Ovary (tissue), 9 donors: ENCODE data around the gene VDAC2. TPM values are rescaled to one million over a fixed set of nuclear protein-coding genes. Genes with fewer than 3 reads are reported as not detected.
"Not testable (repeated sequence)": the region's sequence is repeated elsewhere in the genome, so short reads cannot be mapped to it uniquely, and the experiment has no call there.

ENCODE experiments used
- DNase-seq, 5 donors: peaks; one replicate each; pipeline ENCODE4 v3.0.0-alpha.2; 2019 to 2020
- H3K27ac ChIP-seq, 2 donors: fragments of 200-600 bp; one replicate each; pipeline versions ENCODE4 v1.5.1 to v1.8.0; 2019 to 2022
- H3K27me3 ChIP-seq: fragments of 200-600 bp; one replicate; pipeline ENCODE4 v1.8.0; 2022
- H3K36me3 ChIP-seq: fragments of 200-600 bp; sonication (generic); one replicate; pipeline ENCODE4 v1.5.1; 2019
- H3K4me1 ChIP-seq: one replicate; pipeline ENCODE4 v1.8.1; 2013; ENCODE audit warnings: mild to moderate bottlenecking, moderate library complexity; ENCODE audit not compliant: insufficient read depth
- H3K4me3 ChIP-seq: fragments of 200-600 bp; sonication (generic); one replicate; pipeline ENCODE4 v1.5.1; 2017
- H3K9me3 ChIP-seq, 2 donors: fragments of 200-600 bp in 1 of 2; sonication (generic) in 1 of 2; one replicate each; pipeline versions ENCODE4 v1.5.1 to v1.8.1; 2013 to 2019; ENCODE audit warnings: mild to moderate bottlenecking in 1 of 2, moderate library complexity in 1 of 2
- CTCF ChIP-seq, 3 donors: fragments of 450-650 bp in 2 of 3; fragments of 200-600 bp in 1 of 3; IDR thresholded peaks; one replicate each; pipeline versions ENCODE4 v1.5.1 to v1.8.0; 2016 to 2022; ENCODE audit warnings: antibody characterized with exemption in 3 of 3, mild to moderate bottlenecking in 1 of 3
- EP300 ChIP-seq: sonication (generic); formaldehyde crosslinking; IDR thresholded peaks from one replicate; pipeline ENCODE4 v1.6.1; 2017; ENCODE audit warnings: antibody characterized with exemption
- POLR2A ChIP-seq: fragments of 450-650 bp; IDR thresholded peaks from one replicate; pipeline ENCODE4 v1.6.1; 2017; ENCODE audit warnings: antibody characterized with exemption, mild to moderate bottlenecking, moderate library complexity
- WGBS, 3 donors: extraction: QIAGEN DNeasy Blood & Tissue Kit in 1 of 3; methylation state at CpG; one replicate each; pipeline versions ENCODE4 v1.1.5 to v1.1.7; 2013 to 2017; 5-methylcytosine and 5-hydroxymethylcytosine counted together
- intact Hi-C, 4 donors: fragments of 100-400 bp; cut with DNase I; formaldehyde crosslinking; loops; one replicate each; pipeline versions ENCODE4 v1.11.0 to v1.15.1; 2022 to 2023
- polyA plus RNA-seq, 2 donors: library from polyadenylated mRNA; stranded (reverse); fragments of 200-250 nt in 1 of 2; fragments of 350-450 nt in 1 of 2; fragmentation: Illumina TruSeq in 1 of 2; extraction: RNeasy Lipid Tissue Mini Kit (QIAGEN cat#74804) in 1 of 2; gene quantifications; one replicate each; pipeline ENCODE4 v1.2.3, GENCODE V29; 2013 to 2014
- total RNA-seq, 7 donors: library from RNA; depleted of rRNA in 2 of 7; stranded (reverse); fragments of >200 nt in 2 of 7; fragmentation: NEBNext Ultra II Directional in 3 of 7; extraction: Animal tissue kit (Norgen Biotek cat#: 25700) in 3 of 7; gene quantifications; one replicate each; pipeline versions ENCODE4 v1.1.0 to v1.2.4, GENCODE V29; 2016 to 2023
- donor health status: DM: no; HTN: no; CAD: no; lungs with moderate emphysema.
- donor health status: DM: no; HTN: no; CAD: no.
- donor health status: Bipolar disorder and iron deficiency.
- donor health status: DM: yes; HTN: yes; CAD: no.
- donor health status: DM: no; HTN: no; CAD: no.
- donor health status: DM: yes; HTN: yes; CAD: no.

Gene VDAC2
- total and polyA plus RNA-seq, 9 donors = 106 to 252 (median 141) TPM

DNA sequence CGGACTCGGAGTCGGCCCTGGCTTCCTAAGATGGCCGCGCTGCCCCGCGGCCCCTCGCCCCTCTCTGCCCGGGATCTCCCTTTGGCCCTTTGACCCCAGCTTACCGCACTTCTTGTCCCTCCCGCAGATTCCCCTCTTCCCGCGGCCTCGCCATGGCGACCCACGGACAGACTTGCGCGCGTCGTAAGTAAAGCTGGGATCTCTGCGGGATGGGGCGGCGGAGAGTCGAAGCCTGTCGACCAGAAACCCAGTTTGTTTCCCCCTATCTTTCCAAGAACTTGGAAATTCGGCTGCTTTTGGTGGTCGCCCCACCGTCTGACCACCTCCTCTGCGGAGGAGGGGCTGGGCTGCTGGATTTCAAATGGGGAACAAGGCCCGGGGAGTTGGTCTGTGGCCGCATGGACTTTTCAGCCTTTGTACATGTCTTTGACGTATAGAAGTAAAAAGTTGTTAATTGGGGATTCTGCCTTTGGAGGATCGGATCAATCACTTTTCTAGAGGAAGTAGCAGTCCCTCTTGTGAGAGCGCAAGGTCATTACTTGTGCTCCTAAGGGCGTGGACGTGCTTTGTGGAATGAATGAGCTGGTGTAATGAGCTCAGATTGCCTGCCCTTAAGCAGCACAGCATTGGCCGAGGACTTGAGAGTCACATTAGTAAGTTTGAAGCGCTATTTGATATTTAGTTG lies 553 bp downstream of the VDAC2 start:
- DNase-seq = no peak
- no peak for TF ChIP-seq CTCF (IDR thresholded peaks at IDR 0.05)
- TF ChIP-seq POLR2A = no peak
- TF ChIP-seq EP300 = no peak
- intact Hi-C loops = no loop called here
- Histone ChIP-seq H3K27me3 (no peaks in the 10 kb centered on the region), H3K36me3 (no peaks in the 10 kb centered on the region), H3K27ac (peak overlapping the region; percentile 93 to 98), H3K4me3 (peak overlapping the region; percentile 86), H3K9me3 (no peaks in the 10 kb centered on the region), H3K4me1 (peaks cover 4% of the 10 kb centered on the region)
- WGBS, 3 donors = 0 to 2% (median 0%) methylated on average over 31 to 38 of the region's 38 CpGs

GRCh38 chr10:75212343-75212742 lies 1.7 kb downstream of the VDAC2 start:
- Histone ChIP-seq H3K4me1 (peaks cover 4% of the 10 kb centered on the region), H3K27me3 (no peaks in the 10 kb centered on the region), H3K27ac (no peak overlapping the region), H3K4me3 (no peak overlapping the region), H3K9me3 (no peaks in the 10 kb centered on the region), H3K36me3 (no peaks in the 10 kb centered on the region)
- DNase-seq = no peak
- TF ChIP-seq CTCF (IDR thresholded peaks at IDR 0.05) = no peak
- TF ChIP-seq EP300 = no peak
- no peak for TF ChIP-seq POLR2A
- intact Hi-C loops = no loop called here
- 46 to 65% (median 55%) methylated on average over 6 of the region's 6 CpGs for WGBS, 3 donors

DNA sequence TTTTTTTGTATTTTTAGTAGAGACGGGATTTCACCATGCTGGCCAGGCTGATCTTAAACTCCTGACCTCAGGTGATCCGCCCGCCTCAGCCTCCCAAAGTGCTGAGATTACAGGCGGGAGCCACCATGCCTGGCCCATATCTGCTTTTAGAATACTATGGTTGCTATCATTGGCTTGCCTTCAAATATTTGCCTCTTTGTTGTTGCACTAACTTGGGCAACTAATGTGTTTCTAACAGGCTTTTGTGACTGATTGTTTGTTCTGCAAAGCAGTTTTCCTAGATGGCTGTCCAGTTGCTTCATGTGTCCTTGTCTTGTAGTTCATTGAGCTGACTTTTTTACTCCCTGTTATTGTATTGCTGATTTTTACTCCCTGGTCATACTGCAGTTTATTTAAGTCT lies 9.7 kb downstream of the VDAC2 start:
- WGBS, 3 donors = 63 to 78% (median 70%) methylated on average over 4 of the region's 4 CpGs
- no peaks in the 10 kb centered on the region for H3K9me3 ChIP-seq
- H3K27ac ChIP-seq = no peak overlapping the region
- H3K4me3 ChIP-seq = no peak overlapping the region
- H3K27me3 ChIP-seq = no peaks in the 10 kb centered on the region
- DNase-seq = peak in 1 of 5 donors; percentile 13
- H3K36me3 ChIP-seq = no peaks in the 10 kb centered on the region
- intact Hi-C loops = no loop called here
- no peak for TF ChIP-seq CTCF (IDR thresholded peaks at IDR 0.05)
- no peak for TF ChIP-seq EP300
- TF ChIP-seq POLR2A = no peak
- peaks cover 4% of the 10 kb centered on the region for H3K4me1 ChIP-seq

- H3K4me1 ChIP-seq = peaks cover 13% of the 10 kb centered on the region
- H3K27me3 ChIP-seq, intact Hi-C loops, H3K9me3 ChIP-seq, H3K4me3 ChIP-seq, H3K36me3 ChIP-seq, H3K27ac ChIP-seq: not testable (repeated sequence)
- peak in 1 of 5 donors; percentile 12 for DNase-seq
- WGBS, 3 donors = 89 to 94% (median 93%) methylated on average over 8 of the region's 8 CpGs
Observed at GRCh38 chr10:75221492-75221891, 10.9 kb downstream of the VDAC2 start.

DNA sequence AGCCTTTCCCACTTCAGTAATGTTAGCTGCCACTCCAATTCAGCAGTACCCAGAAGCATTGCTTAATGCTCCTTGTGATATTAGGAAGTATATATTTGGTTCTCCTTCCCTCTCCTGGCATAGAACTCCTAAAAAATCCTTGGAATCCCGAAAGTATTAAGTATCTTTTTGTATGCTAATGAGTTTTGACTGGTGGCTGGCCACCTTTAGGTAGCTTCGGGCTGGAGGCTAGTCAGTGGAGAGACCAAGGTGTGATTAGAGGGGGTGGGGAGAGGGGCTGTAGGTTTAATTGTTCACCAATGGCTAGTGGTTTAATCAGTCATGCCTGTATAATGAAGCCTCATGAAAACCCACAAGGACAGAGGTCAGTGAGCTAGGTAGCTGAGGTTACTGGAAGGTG lies 12.9 kb downstream of the VDAC2 start:
- peaks cover 24% of the 10 kb centered on the region for H3K4me1 ChIP-seq
- no peaks in the 10 kb centered on the region for H3K27me3 ChIP-seq
- intact Hi-C loops = no loop called here
- no peak overlapping the region for H3K27ac ChIP-seq
- H3K36me3 ChIP-seq = no peaks in the 10 kb centered on the region
- no peak overlapping the region for H3K4me3 ChIP-seq
- TF ChIP-seq POLR2A = no peak
- no peak for TF ChIP-seq EP300
- TF ChIP-seq CTCF (IDR thresholded peaks at IDR 0.05) = no peak
- WGBS, 3 donors = 41 to 57% (median 53%) methylated on average over 2 of the region's 2 CpGs
- DNase-seq = no peak
- H3K9me3 ChIP-seq = no peaks in the 10 kb centered on the region
